HG03520 (cell line): ENCODE data around the gene EFNB2.

Experiments
- ATAC-seq: cut with Tn5 transposase; IDR thresholded peaks from one replicate; pipeline ENCODE4 v1.9.1; 2021; ENCODE audit warnings: mild to moderate bottlenecking, moderate library complexity; ENCODE audit not compliant: unreplicated experiment

Gene EFNB2

DNA sequence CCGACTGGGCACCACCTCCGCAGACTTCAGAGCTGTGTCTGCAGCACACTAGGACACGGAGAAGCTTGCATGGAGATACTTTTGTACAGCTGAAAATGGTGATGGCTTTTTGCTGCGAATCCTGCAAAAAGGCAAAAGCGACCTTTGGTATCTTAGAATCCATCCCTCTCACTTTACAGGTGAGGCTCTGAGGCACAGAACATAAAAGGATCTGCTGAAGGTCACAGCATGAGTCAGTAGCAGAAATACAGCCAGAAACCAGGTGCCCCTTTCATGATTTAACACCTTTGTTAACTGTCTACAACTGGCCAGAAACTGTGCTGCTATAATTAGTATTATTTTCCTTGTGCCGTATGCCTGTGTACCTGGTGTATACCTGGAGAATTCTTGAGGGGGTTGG lies 48.3 kb downstream of the EFNB2 start:
- ATAC-seq = no peak

DNA sequence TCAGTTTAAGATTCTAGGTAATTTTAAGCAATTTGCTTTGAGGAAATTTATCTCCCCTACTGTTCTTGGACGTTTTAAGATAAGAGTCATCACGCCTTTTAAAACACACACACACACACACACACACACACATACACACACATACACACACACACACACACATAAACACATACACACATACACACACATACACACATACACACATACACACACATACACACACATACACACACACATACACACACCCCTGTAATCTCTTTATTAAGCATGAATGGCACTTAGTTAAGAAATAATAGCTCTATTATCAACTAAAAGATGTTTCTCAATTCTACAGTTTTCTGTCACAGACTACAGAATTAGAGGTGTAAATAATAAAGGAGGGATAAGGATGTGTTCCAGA lies 49.2 kb downstream of the EFNB2 start:
- no peak for ATAC-seq

DNA sequence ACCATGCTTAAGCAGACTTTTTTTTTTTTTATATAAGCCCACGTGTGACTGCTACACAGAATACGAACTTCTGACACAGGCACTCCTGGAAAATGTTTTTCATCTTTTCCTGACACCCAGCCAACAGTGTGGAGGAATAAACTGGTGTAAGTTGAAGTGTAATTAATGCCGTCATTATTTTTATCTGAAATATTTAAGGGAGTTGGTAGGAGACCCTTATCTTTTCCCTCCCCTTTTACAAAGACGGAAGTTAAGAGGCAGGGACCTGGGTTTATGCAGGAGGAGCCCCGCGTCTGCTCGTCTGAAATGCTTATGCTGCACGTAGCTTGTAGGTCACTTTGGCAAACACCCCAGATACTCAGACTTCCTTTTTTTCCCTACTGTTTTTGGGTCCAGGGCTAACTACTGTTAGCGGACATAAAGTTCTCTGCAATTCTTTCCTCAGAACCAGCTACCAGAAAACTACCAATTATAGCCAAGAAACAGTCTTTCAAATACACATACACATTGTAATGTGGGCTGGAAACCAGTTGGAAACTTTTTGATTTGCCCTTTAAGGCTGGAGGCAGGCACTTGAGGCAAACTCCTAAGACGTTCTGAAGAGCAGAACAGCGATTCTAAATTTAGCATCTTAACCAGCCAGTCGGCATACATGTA lies 50.8 kb downstream of the EFNB2 start:
- ATAC-seq = no peak

GRCh38 chr13:106484084-106484483 lies 51.4 kb downstream of the EFNB2 start:
- no peak for ATAC-seq

DNA sequence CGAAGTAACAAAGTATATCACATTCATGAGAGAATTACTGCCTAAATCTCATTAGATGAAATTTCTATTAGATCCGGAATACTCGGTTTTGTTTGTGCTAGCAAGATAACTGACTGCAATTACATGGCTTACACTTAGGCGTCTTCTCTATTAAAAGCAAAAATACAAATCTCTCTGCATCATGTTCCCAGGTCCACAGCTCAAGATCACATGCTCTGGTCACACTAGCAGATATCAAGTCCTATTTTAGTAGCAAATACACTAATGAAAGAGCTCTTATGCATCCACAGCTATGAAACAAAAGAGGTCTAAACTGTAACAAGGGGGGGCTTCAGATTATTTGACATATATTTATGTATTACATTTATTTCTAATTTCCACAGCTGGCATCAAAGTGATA lies 53.5 kb downstream of the EFNB2 start:
- ATAC-seq = no peak

GRCh38 chr13:106480351-106480910 lies 55.0 kb downstream of the EFNB2 start:
- no peak for ATAC-seq

DNA sequence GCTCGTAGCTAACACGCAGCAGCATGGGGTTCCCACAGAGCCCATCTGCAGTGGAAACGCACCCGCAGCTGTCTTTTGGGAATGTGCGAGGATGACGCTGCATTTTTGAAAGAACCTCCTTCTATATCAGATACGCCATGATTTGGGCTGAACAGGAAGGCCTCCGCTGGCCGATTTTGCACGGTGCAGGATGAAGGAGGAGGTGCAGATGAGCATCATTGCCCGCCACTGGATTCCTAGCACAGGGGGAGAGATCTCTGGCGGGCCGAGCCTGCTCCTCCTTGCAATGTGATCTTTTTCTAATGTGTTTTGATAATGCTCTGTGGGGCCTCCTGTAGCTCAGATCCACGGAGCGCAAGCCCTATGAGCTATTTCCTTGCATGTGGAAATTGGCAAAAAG lies 55.5 kb downstream of the EFNB2 start:
- no peak for ATAC-seq

GRCh38 chr13:106478116-106478515 lies 57.3 kb downstream of the EFNB2 start:
- ATAC-seq = no peak

GRCh38 chr13:106477303-106477702 lies 58.2 kb downstream of the EFNB2 start:
- no peak for ATAC-seq

DNA sequence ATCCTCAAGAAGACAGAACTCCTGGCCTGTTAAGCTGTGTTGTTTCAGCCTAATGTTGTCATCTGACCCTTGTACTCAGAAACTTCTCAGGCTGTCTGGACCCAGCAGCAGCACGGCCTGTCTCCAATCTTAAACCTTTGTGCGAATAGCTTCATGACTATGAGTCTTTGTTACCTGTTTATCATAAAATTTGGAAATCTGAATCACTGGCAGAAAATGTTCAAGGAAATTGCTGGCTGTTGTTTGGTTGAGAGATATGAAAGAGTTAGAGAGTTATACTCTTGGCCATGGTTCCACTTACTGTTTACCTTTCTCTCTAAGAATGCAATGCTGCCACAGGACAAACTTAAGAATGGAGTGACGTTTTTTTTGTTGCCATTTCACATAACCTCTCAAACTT lies 59.6 kb downstream of the EFNB2 start:
- ATAC-seq = no peak

DNA sequence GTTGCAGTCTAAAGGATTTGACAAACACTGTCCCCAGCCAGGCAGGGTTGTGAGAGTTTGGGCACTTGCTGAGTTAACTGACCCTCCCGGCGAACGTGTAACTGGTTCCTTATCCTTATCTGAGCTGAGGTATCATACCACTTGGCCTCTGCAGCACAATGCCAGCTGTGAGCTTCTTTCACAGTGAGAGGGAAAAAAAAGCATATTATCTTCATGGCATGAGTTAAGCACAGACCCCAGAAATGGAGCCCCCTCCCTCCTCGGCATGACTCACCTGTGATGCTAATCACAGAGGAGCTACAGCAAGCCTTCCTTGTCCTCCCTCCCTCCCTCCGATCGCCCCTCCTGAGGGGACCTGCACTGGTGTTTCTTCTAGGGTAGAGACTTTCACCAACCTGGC lies 60.5 kb downstream of the EFNB2 start:
- no peak for ATAC-seq

DNA sequence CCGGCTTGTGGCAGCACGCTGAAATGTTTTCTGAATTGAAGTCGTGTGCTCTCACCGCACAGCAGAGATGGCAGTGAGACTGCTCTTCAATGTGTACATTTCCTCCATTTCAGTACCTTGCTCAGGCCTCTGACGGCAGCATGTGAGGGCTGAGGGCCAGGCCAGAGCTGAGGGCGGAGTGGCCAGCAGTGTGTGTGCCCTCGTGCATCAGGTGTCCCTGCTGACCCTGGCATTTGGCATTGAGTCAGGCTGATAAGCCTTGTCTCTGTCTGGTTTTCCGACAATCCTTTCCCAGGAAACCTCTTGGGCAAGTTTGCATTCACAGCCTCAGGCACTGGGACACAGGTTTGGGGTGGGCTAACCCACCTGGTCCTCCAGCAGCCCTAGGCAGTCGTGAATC lies 62.3 kb downstream of the EFNB2 start:
- ATAC-seq = no peak

DNA sequence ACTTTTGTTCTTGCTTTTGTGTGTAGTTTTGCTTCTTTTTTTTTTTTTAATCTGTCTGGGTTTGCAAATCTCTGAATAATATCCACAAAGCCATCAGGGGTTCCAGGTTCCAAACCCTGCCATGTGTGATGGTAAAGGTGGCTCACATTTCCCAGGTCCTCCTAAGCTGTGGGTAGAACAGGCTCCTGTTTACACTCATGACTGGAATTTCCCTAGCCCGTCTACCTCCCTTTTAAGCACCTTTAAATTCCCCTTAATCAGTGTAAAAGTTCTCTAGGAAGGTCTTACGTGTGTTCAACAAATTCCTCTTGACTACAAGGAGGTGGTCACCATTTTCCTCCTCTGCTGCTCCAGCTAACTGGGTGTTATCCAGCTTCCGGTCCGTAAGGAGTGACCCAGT lies 62.8 kb downstream of the EFNB2 start:
- ATAC-seq = no peak

DNA sequence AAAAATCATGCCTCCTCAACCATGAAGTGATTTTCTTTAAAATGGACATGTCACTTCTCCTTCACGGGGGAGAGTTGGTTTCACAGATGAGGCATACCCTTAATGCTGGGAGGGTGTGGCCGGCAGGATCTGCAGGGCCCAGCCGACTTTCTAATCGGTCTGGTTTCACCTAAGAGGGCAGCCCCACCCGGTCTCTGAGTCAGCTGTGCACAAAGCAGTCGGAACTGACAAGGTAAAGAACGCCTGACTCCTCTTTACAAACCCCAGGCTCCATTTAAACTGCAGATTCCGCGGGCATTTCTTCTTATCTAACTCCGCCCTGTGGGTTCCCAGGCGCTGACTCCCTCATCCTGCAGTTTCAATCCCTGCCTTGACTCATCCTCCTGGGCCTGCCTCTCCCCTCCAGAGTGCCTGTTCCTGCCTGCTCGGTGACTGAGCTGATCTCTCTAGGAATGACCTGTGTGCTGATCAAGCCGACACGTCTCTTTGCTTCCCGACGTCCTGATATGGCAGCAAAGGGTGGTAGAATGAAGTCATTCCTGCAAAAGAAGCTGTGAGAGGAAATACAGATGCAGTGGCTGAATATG lies 63.4 kb downstream of the EFNB2 start:
- no peak for ATAC-seq

DNA sequence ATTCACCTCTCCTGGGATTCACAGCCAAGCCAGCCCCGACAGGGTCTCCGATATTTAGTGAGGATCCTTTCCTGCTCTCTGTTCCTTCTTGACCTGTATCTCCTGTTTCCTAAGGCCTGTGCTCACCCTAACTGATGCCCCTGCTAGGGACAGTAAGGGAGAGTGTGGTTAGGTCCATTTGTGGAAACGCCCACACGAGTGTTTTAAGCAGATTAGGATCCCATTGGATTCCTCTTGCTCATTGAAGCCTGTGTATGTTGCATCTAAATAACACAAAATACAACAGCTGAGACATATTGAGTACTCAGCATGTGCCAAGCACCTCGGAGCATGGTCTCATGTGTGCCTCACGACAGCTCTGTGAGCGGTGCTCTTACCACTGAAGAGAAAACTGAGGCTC lies 64.9 kb downstream of the EFNB2 start:
- no peak for ATAC-seq

GRCh38 chr13:106468744-106469590 lies 66.5 kb downstream of the EFNB2 start:
- ATAC-seq = no peak

DNA sequence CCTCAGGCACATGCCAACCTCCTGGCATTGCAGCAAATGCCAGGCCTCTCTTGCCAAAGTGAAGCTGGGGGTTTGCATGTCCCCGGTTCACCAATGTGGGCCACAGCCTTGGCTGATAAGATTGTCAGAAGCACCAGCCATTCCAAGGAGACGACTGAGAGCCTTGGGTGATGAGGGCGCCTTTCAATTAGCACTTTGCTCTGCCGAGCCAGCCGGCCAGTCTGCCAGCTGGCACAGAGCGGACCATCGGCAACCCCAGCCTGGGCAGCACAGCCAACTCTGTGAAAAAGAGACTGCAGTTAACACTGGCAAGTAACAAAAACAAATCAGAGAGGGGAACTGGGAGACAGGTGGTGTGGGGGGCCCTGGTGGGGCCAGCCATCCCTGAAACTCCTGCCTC lies 67.3 kb downstream of the EFNB2 start:
- ATAC-seq = no peak

GRCh38 chr13:106467427-106468122 lies 67.9 kb downstream of the EFNB2 start:
- ATAC-seq = no peak

- ATAC-seq = no peak
Observed at GRCh38 chr13:106466691-106467426, 68.6 kb downstream of the EFNB2 start.

DNA sequence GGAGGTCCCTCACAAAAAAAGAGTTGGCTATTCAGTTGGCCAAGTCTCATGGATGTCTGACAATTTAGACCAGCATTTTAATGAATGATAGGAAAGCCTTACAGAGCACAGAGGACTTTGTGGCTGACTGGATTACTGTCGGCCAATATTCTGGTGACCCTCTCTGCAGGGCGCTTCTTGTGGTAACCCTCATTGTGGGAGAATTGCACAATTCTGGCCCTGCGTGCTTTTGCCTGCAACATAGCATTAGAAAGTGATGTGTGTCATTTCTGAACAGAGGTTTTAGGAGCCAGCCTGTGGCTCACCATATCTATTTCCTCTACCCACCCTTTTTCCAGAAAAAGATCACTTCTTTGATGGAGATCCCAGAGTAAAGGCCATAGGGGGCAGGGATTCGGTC lies 71.4 kb downstream of the EFNB2 start:
- ATAC-seq = no peak

GRCh38 chr13:106462710-106463109 lies 72.8 kb downstream of the EFNB2 start:
- ATAC-seq = no peak
